Left lung (tissue), 10 donors: Measurements from ENCODE around the gene CEP97. TPM values are rescaled to one million over a fixed set of nuclear protein-coding genes. Genes with fewer than 3 reads are reported as not detected.
"Not testable (repeated sequence)": the region's sequence is repeated elsewhere in the genome, so short reads cannot be mapped to it uniquely, and the experiment has no call there.

Source experiments
- ATAC-seq: fragments of 200-7000 bp; cut with Tn5 transposase; one replicate; pipeline ENCODE4 v1.9.1; 2020; ENCODE audit warnings: moderate library complexity
- DNase-seq, 4 donors: peaks; one replicate each; pipeline ENCODE4 v3.0.0-alpha.2; 2013 to 2020
- H3K27ac ChIP-seq, 2 donors: fragments of 200-600 bp; sonication (generic) in 1 of 2; one replicate each; pipeline versions ENCODE4 v1.5.0 to v1.8.0; 2020 to 2021
- H3K27me3 ChIP-seq, 2 donors: fragments of 200-600 bp; sonication (generic) in 1 of 2; one replicate each; pipeline versions ENCODE4 v1.5.0 to v1.8.0; 2020 to 2021
- H3K36me3 ChIP-seq, 2 donors: fragments of 200-600 bp; sonication (generic) in 1 of 2; one replicate each; pipeline versions ENCODE4 v1.5.0 to v1.8.0; 2020 to 2021
- H3K4me1 ChIP-seq, 2 donors: fragments of 200-600 bp; one replicate each; pipeline ENCODE4 v1.8.0; 2021
- H3K4me3 ChIP-seq, 2 donors: fragments of 200-600 bp; sonication (generic) in 1 of 2; one replicate each; pipeline versions ENCODE4 v1.5.0 to v1.8.0; 2020 to 2021; ENCODE audit warnings: mild to moderate bottlenecking in 1 of 2
- H3K9me3 ChIP-seq, 2 donors: fragments of 200-600 bp; sonication (generic) in 1 of 2; one replicate each; pipeline versions ENCODE4 v1.5.0 to v1.8.0; 2020 to 2021
- intact Hi-C, 2 donors: fragments of 100-400 bp; cut with DNase I; formaldehyde crosslinking; loops; one replicate each; pipeline versions ENCODE4 v1.11.2 to v1.14.2; 2022
- polyA plus RNA-seq, 6 donors: library from polyadenylated mRNA; unstranded; fragments of 120-200 nt; gene quantifications; one replicate each; pipeline ENCODE4 v1.2.1, GENCODE V29; 2013; ENCODE audit not compliant: insufficient read length in 6 of 6
- total RNA-seq, 2 donors: library from RNA; stranded (reverse); fragmentation: NEBNext Ultra II Directional; extraction: Animal tissue kit (Norgen Biotek cat#: 25700); gene quantifications; one replicate each; pipeline ENCODE4 v1.2.1, GENCODE V29; 2021
- TF ChIP-seq, protein P1 (sequence below), 2 donors: fragments of 200-600 bp; sonication (generic) in 1 of 2; IDR thresholded peaks; one replicate each; pipeline versions ENCODE4 v1.5.0 to v1.8.0; 2021; ENCODE audit warnings: antibody characterized with exemption in 2 of 2
- donor health status: DM: no; HTN: yes; CAD: no.
- donor health status: DM: no; HTN: no; CAD: no.

CEP97 gene
- total and polyA plus RNA-seq, 8 donors: 8.5 to 23.7 (median 19.5) TPM

DNA sequence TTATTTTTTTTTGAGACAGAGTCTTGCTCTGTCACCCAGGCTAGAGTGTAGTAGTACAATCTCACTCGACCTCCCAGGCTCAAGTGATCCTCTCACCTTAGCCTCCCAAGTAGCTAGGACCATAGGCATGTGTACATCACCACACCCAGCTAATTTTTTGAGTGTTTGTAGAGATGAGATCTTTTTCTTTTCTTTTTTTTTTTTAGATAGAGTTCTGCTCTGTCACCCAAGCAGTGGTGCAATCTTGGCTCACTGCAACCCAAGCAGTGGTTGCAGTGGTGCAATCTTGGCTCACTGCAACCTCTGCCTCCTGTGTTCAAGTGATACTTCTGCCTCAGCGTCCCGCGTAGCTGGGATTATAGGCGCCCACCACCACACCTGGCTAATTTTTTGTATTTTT, 5.2 kb downstream of the CEP97 start:
- Histone ChIP-seq H3K27me3 (no peaks in the 10 kb centered on the region), H3K27ac (no peak overlapping the region), H3K9me3 (no peaks in the 10 kb centered on the region), H3K4me3 (no peak overlapping the region), H3K4me1 (peaks cover 0 to 12% of the 10 kb centered on the region in 2 donors), H3K36me3 (peaks cover 0 to 53% of the 10 kb centered on the region in 2 donors)
- TF ChIP-seq, protein P1, sequence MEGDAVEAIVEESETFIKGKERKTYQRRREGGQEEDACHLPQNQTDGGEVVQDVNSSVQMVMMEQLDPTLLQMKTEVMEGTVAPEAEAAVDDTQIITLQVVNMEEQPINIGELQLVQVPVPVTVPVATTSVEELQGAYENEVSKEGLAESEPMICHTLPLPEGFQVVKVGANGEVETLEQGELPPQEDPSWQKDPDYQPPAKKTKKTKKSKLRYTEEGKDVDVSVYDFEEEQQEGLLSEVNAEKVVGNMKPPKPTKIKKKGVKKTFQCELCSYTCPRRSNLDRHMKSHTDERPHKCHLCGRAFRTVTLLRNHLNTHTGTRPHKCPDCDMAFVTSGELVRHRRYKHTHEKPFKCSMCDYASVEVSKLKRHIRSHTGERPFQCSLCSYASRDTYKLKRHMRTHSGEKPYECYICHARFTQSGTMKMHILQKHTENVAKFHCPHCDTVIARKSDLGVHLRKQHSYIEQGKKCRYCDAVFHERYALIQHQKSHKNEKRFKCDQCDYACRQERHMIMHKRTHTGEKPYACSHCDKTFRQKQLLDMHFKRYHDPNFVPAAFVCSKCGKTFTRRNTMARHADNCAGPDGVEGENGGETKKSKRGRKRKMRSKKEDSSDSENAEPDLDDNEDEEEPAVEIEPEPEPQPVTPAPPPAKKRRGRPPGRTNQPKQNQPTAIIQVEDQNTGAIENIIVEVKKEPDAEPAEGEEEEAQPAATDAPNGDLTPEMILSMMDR (IDR thresholded peaks at IDR 0.05): no peak
- no peak for DNase-seq
- no peak for ATAC-seq
- intact Hi-C loops: no loop called here

DNA sequence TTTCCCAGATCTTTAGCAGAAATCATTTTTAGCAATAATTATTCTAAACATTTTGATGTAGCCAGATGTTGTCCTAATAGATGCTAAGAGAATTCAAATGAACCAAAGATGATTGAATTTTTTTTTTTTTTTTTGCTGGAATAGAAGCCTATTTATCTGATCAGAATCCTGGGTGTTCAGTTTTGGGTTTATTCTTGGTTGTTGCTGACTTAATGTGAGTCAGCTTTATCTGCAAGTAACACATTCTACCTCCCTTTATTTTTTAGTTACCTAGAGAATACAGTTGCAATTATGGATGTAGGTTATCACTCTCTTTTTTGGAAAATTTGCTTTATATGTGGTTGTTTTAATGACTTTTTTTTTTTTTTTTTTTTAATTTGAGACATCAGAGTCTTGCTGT, 6.4 kb downstream of the CEP97 start:
- ATAC-seq (no peak), DNase-seq (no peak)
- Histone ChIP-seq H3K27ac (no peak overlapping the region), H3K36me3 (peaks cover 0 to 66% of the 10 kb centered on the region in 2 donors), H3K4me1 (peaks cover 0 to 7% of the 10 kb centered on the region in 2 donors), H3K27me3 (no peaks in the 10 kb centered on the region), H3K9me3 (no peaks in the 10 kb centered on the region), H3K4me3 (no peak overlapping the region)
- TF ChIP-seq, protein P1 (IDR thresholded peaks at IDR 0.05): no peak
- intact Hi-C loops: no loop called here

DNA sequence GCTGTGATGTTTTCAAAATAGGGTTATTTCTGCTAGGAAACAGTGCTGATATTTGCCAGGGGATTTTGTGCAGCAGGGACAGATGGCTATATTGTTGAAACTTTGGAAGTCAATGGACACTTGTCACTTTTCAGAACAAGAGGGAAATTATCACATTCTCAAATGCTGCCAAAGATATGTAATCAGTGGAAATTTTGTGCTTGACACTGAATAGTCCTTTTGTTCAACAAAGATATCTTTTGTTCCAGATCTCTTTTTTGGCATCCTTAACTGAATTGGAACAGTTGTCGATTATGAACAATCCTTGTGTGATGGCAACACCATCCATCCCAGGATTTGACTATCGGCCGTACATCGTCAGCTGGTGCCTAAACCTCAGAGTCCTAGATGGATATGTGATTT, 7.8 kb downstream of the CEP97 start:
- DNase-seq (no peak), ATAC-seq (no peak)
- H3K36me3 ChIP-seq: peaks cover 0 to 76% of the 10 kb centered on the region in 2 donors
- H3K27me3 ChIP-seq: no peaks in the 10 kb centered on the region
- H3K9me3 ChIP-seq: no peaks in the 10 kb centered on the region
- H3K4me1 ChIP-seq: no peaks in the 10 kb centered on the region
- TF ChIP-seq, protein P1 (IDR thresholded peaks at IDR 0.05): no peak
- H3K4me3 ChIP-seq: no peak overlapping the region
- H3K27ac ChIP-seq: no peak overlapping the region
- intact Hi-C loops: no loop called here

DNA sequence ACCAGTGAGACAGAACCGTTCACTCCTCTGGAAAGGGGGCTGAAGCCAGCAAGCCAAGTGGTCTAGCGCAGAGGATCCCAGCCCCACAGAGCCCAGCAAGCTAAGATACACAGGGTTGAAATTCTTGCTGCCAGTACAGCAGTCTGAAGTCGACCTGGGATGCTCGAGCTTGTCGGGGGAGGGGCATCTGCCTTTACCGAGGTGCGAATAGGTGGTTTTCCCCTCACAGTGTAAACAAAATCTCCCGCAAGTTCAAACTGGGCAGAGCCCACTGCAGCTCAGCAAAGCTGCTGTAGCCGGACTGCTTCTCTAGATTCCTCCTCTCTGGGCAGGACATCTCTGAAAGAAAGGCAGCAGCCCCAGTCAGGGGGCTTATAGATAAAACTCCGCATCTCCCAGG, 11.4 kb downstream of the CEP97 start:
- Histone ChIP-seq H3K27ac (no peak overlapping the region), H3K36me3 (peaks cover 0 to 59% of the 10 kb centered on the region in 2 donors), H3K4me3 (no peak overlapping the region), H3K27me3 (no peaks in the 10 kb centered on the region), H3K9me3 (no peaks in the 10 kb centered on the region), H3K4me1 (no peaks in the 10 kb centered on the region)
- TF ChIP-seq, protein P1 (IDR thresholded peaks at IDR 0.05): no peak
- ATAC-seq (no peak), DNase-seq (no peak)
- intact Hi-C loops: no loop called here

DNA sequence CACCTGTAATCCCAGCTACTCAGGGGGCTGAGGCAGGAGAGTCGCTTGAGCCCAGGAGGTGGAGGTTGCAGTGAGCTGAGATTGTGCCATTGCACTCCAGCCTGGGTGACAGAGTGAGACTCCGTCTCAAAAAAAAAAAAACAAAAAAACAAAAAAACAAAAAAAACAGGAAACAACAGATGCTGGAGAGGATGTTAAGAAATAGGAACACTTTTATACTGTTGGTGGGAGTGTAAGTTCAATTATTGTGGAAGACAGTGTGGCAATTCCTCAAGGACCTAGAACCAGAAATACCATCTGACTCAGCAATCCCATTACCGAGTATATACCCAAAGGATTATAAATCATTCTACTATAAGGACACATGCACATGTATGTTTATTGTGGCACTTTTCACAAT, 17.5 kb downstream of the CEP97 start:
- H3K9me3 ChIP-seq, DNase-seq, H3K4me3 ChIP-seq, H3K36me3 ChIP-seq, ATAC-seq, H3K4me1 ChIP-seq, H3K27ac ChIP-seq, intact Hi-C loops, H3K27me3 ChIP-seq: not testable (repeated sequence)

DNA sequence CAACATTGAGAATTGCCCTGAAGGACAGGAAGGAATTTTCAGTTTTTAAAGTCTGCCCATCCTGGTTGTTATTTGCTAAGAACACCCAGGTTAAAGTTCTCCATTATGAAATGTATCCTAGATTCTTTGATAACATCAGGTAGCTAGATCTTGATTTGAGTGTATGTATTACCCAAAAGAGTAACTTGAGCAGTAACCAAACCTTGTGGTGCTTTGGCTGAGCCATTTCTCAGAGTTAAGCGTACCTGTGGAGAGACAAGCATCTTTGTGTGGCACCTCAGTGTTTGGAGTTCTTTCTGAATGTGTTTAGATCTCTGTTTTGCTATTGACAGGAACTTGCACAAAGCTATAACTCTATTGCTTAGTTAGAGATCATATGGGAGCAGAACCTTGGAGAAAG, 20.4 kb downstream of the CEP97 start:
- Histone ChIP-seq H3K27ac (no peak overlapping the region), H3K36me3 (peaks cover 0 to 10% of the 10 kb centered on the region in 2 donors), H3K9me3 (no peaks in the 10 kb centered on the region), H3K4me1 (no peaks in the 10 kb centered on the region), H3K4me3 (no peak overlapping the region), H3K27me3 (no peaks in the 10 kb centered on the region)
- TF ChIP-seq, protein P1 (IDR thresholded peaks at IDR 0.05): no peak
- ATAC-seq (no peak), DNase-seq (no peak)
- intact Hi-C loops: no loop called here

DNA sequence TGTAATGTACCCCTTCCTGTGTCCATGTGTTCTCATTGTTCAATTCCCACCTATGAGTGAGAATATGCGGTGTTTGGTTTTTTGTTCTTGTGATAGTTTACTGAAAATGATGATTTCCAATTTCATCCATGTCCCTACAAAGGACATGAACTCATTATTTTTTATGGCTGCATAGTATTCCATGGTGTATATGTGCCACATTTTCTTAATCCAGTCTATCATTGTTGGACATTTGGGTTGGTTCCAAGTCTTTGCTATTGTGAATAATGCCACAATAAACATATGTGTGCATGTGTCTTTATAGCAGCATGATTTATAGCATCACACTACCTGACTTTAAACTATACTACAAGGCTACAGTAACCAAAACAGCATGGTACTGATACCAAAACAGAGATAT, 21.5 kb downstream of the CEP97 start:
- H3K36me3 ChIP-seq: peaks cover 0 to 10% of the 10 kb centered on the region in 2 donors
- H3K27me3 ChIP-seq, ATAC-seq, H3K9me3 ChIP-seq, intact Hi-C loops, H3K4me1 ChIP-seq, H3K27ac ChIP-seq, H3K4me3 ChIP-seq, DNase-seq: not testable (repeated sequence)

DNA sequence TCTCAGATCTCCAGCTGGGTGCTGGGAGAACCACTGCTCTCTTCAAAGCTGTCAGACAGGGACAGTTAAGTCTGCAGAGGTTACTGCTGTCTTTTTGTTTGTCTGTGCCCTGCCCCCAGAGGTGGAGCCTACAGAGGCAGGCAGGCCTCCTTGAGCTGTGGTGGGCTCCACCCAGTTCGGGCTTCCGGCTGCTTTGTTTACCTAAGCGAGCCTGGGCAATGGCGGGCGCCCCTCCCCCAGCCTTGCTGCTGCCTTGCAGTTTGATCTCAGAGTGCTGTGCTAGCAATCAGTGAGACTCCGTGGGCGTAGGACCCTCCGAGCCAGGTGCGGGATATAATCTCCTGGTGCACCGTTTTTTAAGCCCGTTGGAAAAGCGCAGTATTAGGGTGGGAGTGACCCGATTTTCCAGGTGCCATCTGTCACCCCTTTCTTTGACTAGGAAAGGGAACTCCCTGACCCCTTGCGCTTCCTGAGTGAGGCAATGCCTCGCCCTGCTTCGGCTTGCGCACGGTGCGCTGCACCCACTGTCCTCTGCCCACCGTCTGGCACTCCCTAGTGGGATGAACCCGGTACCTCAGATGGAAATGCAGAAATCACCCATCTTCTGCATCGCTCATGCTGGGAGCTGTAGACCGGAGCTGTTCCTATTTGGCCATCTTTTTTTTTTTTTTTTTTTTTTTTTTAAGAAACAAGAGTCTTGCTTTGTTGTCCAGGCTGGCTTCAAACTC, 29.1 kb downstream of the CEP97 start:
- ATAC-seq, DNase-seq, intact Hi-C loops, H3K4me3 ChIP-seq, H3K27me3 ChIP-seq, H3K4me1 ChIP-seq, H3K9me3 ChIP-seq, H3K27ac ChIP-seq: not testable (repeated sequence)
- peaks cover 0 to 40% of the 10 kb centered on the region in 2 donors for H3K36me3 ChIP-seq
